Right atrium auricular region (tissue), 2 donors: ENCODE measurements around the gene DNAI4. TPM values are rescaled to one million over a fixed set of nuclear protein-coding genes. Genes with fewer than 3 reads are reported as not detected.
"Not testable (repeated sequence)": the region's sequence is repeated elsewhere in the genome, so short reads cannot be mapped to it uniquely, and the experiment has no call there.

Experiments
- DNase-seq: peaks from one replicate; pipeline ENCODE4 v3.0.0-alpha.2; 2019; ENCODE audit warnings: low spot score
- H3K27ac ChIP-seq, 2 donors: fragments of 200-600 bp; sonication (generic); 1 replicate in 1 of 2; 2 replicates in 1 of 2; pipeline ENCODE4 v1.5.1; 2016 to 2019
- H3K27me3 ChIP-seq, 2 donors: fragments of 200-600 bp; sonication (generic); one replicate each; pipeline versions ENCODE4 v1.5.1 to v1.6.0; 2017 to 2019
- H3K36me3 ChIP-seq: fragments of 200-600 bp; sonication (generic); one replicate; pipeline ENCODE4 v1.5.1; 2016
- H3K4me1 ChIP-seq, 2 donors: fragments of 200-600 bp; sonication (generic); one replicate each; pipeline versions ENCODE4 v1.5.1 to v1.6.0; 2017 to 2019
- H3K4me3 ChIP-seq, 2 donors: fragments of 200-600 bp; sonication (generic); 1 replicate in 1 of 2; 2 replicates in 1 of 2; pipeline ENCODE4 v1.5.1; 2017 to 2019; ENCODE audit warnings: mild to moderate bottlenecking in 1 of 2, moderate library complexity in 1 of 2
- H3K9me3 ChIP-seq, 2 donors: fragments of 200-600 bp; sonication (generic); one replicate each; pipeline ENCODE4 v1.5.1; 2019
- total RNA-seq, 2 donors: library from RNA; depleted of rRNA; stranded (reverse); fragments of >200 nt; gene quantifications; one replicate each; pipeline ENCODE4 v1.1.0, GENCODE V29; 2016
- TF ChIP-seq, protein P1 (sequence below), 2 donors: fragments of 200-600 bp; sonication (generic); IDR thresholded peaks; one replicate each; pipeline ENCODE4 v1.5.1; 2019; ENCODE audit warnings: antibody characterized with exemption in 2 of 2

DNAI4 gene
- total RNA-seq, 2 donors from 2014 or later, result 6.9 to 10.3 TPM

- TF ChIP-seq, protein P1, sequence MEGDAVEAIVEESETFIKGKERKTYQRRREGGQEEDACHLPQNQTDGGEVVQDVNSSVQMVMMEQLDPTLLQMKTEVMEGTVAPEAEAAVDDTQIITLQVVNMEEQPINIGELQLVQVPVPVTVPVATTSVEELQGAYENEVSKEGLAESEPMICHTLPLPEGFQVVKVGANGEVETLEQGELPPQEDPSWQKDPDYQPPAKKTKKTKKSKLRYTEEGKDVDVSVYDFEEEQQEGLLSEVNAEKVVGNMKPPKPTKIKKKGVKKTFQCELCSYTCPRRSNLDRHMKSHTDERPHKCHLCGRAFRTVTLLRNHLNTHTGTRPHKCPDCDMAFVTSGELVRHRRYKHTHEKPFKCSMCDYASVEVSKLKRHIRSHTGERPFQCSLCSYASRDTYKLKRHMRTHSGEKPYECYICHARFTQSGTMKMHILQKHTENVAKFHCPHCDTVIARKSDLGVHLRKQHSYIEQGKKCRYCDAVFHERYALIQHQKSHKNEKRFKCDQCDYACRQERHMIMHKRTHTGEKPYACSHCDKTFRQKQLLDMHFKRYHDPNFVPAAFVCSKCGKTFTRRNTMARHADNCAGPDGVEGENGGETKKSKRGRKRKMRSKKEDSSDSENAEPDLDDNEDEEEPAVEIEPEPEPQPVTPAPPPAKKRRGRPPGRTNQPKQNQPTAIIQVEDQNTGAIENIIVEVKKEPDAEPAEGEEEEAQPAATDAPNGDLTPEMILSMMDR (IDR thresholded peaks at IDR 0.05), result no peak
Measured at GRCh38 chr1:66916320-66916719, 8.3 kb downstream of the DNAI4 start.

DNA sequence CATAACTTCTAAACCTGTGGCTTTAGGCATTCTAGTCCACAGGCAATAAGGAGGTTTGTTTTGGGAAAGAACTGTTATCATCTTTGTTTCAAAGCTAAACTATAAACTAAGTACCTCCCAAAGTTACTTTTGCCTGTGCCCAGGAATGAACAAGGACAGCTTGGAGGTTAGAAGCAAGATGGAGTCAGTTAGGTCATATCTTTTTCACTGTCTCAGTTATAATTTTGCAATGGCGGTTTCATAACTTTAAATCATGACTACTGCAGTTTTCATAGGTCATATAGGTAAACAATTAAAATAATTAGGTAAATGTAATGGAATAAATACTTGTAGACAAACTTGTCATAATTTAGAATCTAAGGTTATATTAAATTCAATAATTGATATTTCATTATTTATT, 9.5 kb downstream of the DNAI4 start:
- H3K4me3 ChIP-seq, H3K36me3 ChIP-seq, H3K27me3 ChIP-seq, DNase-seq, H3K27ac ChIP-seq, H3K9me3 ChIP-seq, H3K4me1 ChIP-seq: not testable (repeated sequence)

More at GRCh38 chr1:66916320-66916719, 8.3 kb downstream of the DNAI4 start:
- Histone ChIP-seq H3K36me3 (no peaks in the 10 kb centered on the region), H3K27ac (no peak overlapping the region), H3K27me3 (no peaks in the 10 kb centered on the region), H3K4me3 (no peak overlapping the region), H3K9me3 (no peaks in the 10 kb centered on the region), H3K4me1 (no peaks in the 10 kb centered on the region)
- no peak for DNase-seq

DNA sequence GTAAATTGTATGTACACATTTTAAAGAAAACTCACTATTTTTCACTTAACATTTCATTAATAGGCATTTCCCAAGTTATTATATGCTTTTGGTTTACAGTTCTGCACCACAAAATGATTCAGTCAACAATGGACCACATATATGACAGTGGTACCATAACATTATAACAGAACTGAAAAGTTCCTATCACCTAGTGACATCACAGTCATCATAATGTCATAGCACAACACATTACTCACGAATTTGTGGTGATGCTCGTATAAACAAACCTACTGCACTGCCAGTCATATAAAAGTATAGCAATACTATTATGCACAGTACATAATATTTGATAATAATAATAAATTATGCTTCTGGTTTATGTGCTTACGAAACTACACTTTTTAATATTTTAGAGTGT, 30.9 kb downstream of the DNAI4 start:
- no peak for DNase-seq
- Histone ChIP-seq H3K36me3 (no peaks in the 10 kb centered on the region), H3K4me3 (no peak overlapping the region), H3K27ac (no peak overlapping the region), H3K27me3 (no peaks in the 10 kb centered on the region), H3K9me3 (no peaks in the 10 kb centered on the region), H3K4me1 (no peaks in the 10 kb centered on the region)
- TF ChIP-seq, protein P1 (IDR thresholded peaks at IDR 0.05), result no peak

GRCh38 chr1:66890621-66891020, 34.0 kb downstream of the DNAI4 start:
- Histone ChIP-seq H3K4me3 (no peak overlapping the region), H3K9me3 (no peaks in the 10 kb centered on the region), H3K27me3 (no peaks in the 10 kb centered on the region), H3K4me1 (no peaks in the 10 kb centered on the region), H3K27ac (no peak overlapping the region), H3K36me3 (no peaks in the 10 kb centered on the region)
- TF ChIP-seq, protein P1 (IDR thresholded peaks at IDR 0.05), result no peak
- DNase-seq, result no peak

DNA sequence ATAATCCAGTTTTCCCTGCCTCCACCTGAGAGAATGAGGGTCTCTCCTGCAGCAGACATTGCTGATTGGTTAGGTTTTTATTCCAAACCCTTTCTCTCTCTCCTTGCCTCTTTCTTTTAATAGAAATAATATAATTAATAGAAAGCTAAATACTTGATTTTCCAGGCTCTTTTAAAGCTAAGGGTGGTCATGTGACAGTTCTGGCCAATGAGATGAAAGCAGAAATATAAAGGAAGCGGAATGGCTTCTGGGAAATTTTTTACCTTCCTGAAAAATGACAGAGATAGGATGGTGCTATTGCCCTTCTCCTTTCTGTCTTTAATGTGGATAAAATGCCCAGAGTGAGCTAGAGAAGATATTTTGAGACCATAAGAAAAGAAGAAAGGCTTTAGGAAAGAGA, 35.6 kb downstream of the DNAI4 start:
- Histone ChIP-seq H3K4me1 (no peaks in the 10 kb centered on the region), H3K36me3 (no peaks in the 10 kb centered on the region), H3K4me3 (no peak overlapping the region), H3K9me3 (no peaks in the 10 kb centered on the region), H3K27me3 (no peaks in the 10 kb centered on the region), H3K27ac (no peak overlapping the region)
- no peak for DNase-seq
- TF ChIP-seq, protein P1 (IDR thresholded peaks at IDR 0.05), result no peak

- DNase-seq, result no peak
- Histone ChIP-seq H3K9me3 (peaks cover 0 to 20% of the 10 kb centered on the region in 2 donors), H3K4me3 (no peak overlapping the region), H3K36me3 (no peaks in the 10 kb centered on the region), H3K27ac (no peak overlapping the region), H3K4me1 (no peaks in the 10 kb centered on the region), H3K27me3 (no peaks in the 10 kb centered on the region)
- TF ChIP-seq, protein P1 (IDR thresholded peaks at IDR 0.05), result no peak
Measured at GRCh38 chr1:66876664-66877063, 48.0 kb downstream of the DNAI4 start.
